Fibroblast of mammary gland (primary cell): ENCODE measurements around the gene SPIRE2.
"Not testable (repeated sequence)": the region's sequence is repeated elsewhere in the genome, so short reads cannot be mapped to it uniquely, and the experiment has no call there.

Experiments
- DNase-seq: peaks from one replicate; pipeline ENCODE4 v3.0.0-alpha.2; 2010; ENCODE audit warnings: low read depth
- H3K4me3 ChIP-seq: 2 replicates; pipeline ENCODE4 v1.5.1; 2011; ENCODE audit warnings: low read depth, mild to moderate bottlenecking, low read length, moderate library complexity; ENCODE audit not compliant: control insufficient read depth
- TF ChIP-seq, protein P1 (sequence below): conservative IDR thresholded peaks from 2 replicates; pipeline ENCODE4 v1.5.1; 2011; ENCODE audit warnings: low read depth, low read length, inconsistent platforms; ENCODE audit not compliant: control insufficient read depth, insufficient read depth

SPIRE2 gene

DNA sequence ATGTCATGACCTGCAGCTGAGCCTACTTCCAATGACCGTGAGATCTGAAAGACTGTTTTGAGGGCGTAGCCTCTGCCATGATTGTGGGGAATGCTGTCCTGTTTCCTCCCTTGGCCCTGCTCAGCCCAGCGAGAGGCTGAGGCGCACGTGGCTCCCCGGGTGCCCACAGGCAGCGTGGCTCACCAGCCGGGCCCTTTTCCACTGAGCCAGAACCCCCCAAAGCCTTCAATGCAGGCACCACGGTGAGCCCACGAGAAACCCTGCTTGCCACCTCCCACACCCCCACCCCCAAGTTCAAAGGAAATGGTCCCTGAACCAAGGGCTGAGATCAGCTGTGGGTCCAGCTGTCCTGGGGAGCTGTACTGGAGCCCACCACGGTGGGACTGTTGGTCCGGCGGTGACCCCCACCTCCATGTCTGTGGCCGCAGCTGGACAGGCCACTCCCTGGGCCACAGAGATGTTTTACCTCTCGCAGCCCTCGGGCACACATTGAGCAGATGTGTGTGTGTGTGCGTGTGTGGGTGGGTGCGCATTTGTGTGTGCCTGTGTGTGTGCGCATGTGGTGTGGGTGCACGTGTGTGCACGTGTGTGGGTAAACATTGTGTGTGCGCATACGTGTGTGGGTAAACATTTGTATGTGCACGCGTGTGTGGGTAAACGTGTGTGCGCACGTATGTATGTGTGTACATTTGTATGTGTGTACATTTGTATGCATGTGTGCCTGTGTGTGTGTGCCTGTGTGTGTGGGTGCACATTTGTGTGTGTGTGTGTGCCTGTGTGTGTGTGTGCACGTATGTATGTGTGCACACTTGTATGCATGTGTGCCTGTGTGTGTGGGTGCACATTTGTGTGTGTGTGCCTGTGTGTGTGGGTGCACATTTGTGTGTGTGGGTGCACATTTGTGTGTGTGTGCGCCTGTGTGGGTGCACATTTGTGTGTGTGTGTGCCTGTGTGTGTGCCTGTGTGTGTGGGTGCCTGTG lies 85.4 kb downstream of the SPIRE2 start:
- no peak overlapping the region for H3K4me3 ChIP-seq
- DNase-seq, result no peak
- TF ChIP-seq, protein P1, sequence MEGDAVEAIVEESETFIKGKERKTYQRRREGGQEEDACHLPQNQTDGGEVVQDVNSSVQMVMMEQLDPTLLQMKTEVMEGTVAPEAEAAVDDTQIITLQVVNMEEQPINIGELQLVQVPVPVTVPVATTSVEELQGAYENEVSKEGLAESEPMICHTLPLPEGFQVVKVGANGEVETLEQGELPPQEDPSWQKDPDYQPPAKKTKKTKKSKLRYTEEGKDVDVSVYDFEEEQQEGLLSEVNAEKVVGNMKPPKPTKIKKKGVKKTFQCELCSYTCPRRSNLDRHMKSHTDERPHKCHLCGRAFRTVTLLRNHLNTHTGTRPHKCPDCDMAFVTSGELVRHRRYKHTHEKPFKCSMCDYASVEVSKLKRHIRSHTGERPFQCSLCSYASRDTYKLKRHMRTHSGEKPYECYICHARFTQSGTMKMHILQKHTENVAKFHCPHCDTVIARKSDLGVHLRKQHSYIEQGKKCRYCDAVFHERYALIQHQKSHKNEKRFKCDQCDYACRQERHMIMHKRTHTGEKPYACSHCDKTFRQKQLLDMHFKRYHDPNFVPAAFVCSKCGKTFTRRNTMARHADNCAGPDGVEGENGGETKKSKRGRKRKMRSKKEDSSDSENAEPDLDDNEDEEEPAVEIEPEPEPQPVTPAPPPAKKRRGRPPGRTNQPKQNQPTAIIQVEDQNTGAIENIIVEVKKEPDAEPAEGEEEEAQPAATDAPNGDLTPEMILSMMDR, result no peak

DNA sequence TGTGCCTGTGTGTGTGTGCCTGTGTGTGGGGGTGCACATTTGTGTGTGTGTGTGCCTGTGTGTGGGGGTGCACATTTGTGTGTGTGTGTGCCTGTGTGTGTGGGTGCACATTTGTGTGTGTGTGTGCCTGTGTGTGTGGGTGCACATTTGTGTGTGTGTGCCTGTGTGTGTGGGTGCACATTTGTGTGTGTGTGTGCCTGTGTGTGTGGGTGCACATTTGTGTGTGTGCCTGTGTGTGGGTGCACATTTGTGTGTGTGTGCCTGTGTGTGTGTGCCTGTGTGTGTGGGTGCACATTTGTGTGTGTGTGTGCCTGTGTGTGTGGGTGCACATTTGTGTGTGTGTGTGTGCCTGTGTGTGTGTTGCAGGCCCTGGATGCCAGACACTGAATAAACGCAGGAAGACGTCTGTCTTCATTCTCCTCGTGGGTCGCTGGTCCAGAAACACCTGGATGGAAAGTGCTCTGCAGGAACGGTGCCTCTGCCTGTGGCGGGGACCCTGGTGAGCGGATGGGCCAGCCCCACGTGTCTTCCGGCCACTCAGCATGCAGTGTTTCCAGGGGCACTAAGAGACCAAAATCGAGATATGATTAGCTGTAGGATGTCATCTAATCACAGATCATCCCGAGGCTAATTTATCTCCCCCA lies 86.5 kb downstream of the SPIRE2 start:
- not testable (repeated sequence) for H3K4me3 ChIP-seq, DNase-seq

DNA sequence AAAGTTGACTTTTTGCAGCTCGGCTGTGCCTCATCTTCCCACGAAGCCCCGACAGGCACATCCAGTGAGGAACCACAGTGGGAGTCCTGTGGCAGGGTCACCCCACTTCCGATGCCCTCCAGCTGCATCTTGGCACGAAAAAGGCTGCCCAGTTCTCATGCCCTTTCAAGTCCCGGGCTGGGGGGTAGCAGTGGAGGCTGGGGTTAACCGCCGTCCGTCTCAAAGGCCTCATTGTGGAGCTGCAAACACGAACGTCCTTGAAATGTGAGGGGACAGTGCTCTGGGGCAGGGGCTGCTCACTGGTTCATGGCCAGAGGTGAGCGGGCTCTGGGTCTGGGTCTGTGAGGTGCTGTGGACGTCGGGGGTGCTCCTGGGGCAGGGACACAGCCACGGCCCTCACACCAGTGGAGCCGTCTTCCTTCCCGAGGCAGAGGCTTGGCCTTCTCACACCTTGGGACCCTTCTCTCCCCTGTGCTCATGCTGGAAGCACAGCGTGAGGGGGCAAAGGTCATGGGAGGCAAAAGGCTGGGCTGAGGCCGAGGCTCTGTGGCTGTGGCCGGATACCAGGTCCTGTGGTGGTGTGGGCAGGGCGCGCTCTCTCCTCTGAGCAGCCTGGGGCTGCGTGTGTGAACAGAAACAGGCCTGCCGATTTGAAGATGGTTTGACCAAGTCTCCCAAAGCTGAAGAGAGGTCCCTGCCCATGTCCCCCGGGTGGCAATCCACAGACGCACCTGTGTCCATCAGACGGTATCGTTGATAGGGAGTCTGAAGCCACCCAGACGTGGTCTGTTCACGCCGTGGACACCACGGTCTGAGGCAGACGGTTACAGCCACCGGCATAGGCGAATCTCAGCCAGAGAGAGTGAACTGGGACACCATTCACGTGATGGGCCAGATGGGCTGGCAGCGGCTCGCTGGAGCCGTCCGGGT lies 87.3 kb downstream of the SPIRE2 start:
- no peak for DNase-seq
- no peak overlapping the region for H3K4me3 ChIP-seq

DNA sequence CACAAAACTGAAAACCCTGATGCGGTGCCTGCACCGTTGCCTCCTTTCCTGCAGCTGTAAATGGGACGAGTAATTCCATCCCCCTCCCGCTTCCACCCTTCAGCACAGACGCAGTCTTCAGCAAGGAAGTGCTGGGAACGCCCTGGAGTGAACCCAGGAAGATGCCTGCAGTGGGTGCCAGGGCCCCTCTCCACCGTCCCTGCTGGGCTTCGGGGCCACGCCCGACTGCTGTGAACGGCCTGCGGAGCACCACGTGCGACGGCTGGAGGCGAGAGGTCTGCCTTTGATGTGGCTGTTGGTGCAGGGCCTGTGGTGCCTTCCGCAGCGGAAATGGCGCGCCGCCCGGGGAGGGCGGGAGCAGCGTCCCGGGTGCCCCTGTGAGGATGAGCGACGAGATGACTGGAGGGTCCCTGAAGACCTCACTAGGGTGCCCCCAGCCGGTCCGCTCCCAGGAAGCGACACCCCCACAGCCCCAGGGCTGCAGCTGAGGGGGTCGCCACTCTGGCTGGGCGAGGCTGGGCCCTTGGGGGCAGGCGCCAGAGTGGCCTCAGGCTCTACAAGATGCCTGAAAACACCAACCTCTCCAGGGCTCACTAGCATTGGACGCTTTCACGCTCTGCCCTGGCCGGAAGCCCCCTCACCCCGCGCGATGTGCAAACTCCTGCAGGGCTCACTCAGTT lies 89.6 kb downstream of the SPIRE2 start:
- TF ChIP-seq, protein P1, result no peak
- peak; percentile 96 for DNase-seq
- peak overlapping the region; percentile 27 for H3K4me3 ChIP-seq

More for the DNA sequence above, 87.3 kb downstream of the SPIRE2 start:
- TF ChIP-seq, protein P1, result no peak

DNA sequence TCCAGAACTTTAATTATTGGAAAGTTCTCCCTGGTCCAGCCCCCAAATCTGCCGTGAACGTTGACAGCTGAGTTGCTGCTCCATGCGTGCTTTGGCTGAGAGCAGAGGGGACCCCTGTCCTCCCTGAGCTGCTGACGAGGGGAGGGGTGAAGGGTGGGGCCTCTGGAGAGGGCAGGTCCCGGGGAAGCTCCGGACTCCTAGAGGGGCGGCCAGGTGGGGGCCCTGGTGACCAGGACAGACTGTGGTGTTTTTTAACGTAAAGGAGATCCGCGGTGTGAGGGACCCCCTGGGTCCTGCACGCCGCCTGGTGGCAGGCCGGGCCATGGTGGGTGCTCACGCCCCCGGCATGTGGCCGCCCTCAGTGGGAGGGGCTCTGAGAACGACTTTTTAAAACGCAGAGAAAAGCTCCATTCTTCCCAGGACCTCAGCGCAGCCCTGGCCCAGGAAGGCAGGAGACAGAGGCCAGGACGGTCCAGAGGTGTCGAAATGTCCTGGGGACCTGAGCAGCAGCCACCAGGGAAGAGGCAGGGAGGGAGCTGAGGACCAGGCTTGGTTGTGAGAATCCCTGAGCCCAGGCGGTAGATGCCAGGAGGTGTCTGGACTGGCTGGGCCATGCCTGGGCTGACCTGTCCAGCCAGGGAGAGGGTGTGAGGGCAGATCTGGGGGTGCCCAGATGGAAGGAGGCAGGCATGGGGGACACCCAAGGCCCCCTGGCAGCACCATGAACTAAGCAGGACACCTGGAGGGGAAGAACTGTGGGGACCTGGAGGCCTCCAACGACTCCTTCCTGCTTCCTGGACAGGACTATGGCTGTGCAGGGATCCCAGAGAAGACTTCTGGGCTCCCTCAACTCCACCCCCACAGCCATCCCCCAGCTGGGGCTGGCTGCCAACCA lies 90.4 kb downstream of the SPIRE2 start, which contains the start of gene MC1R:
TSS of gene MC1R (plus strand) at position 410 of the 895 bp plus-strand sequence. CDS start at position 807, 397 bp downstream.
- TF ChIP-seq, protein P1, result peak; percentile 51
- H3K4me3 ChIP-seq, result peak within 1 kb of the TSS; percentile 27
- DNase-seq, result peak; percentile 39
